ENCODE results near the gene SRCAP.

DNA sequence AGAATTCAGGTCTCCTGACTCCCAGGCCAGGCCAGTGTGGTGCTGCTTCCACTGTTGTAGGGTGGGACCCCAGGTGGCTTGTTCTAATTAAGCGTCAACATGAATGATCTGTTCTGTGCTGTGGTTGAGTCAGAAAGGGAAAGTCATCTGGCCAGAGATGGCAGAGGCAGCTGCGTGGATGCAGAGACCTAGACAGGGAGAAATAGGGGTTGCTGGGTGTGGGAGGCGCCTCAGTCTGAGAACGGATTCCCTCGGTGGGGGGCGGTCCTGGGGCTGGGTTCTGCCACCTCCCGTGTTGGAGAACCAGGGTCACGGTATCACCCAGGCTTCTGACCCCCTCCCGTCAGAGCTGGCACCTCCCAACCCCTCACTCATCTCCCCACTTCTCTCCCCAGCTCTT, 35.2 kb upstream of the SRCAP start:
- TF ChIP-seq, protein P1, sequence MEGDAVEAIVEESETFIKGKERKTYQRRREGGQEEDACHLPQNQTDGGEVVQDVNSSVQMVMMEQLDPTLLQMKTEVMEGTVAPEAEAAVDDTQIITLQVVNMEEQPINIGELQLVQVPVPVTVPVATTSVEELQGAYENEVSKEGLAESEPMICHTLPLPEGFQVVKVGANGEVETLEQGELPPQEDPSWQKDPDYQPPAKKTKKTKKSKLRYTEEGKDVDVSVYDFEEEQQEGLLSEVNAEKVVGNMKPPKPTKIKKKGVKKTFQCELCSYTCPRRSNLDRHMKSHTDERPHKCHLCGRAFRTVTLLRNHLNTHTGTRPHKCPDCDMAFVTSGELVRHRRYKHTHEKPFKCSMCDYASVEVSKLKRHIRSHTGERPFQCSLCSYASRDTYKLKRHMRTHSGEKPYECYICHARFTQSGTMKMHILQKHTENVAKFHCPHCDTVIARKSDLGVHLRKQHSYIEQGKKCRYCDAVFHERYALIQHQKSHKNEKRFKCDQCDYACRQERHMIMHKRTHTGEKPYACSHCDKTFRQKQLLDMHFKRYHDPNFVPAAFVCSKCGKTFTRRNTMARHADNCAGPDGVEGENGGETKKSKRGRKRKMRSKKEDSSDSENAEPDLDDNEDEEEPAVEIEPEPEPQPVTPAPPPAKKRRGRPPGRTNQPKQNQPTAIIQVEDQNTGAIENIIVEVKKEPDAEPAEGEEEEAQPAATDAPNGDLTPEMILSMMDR (IDR thresholded peaks at IDR 0.05), result no peak
- no peak for TF ChIP-seq POLR2A (IDR thresholded peaks at IDR 0.05)

All from transverse colon (tissue), 3 donors.